Hepatocyte (in vitro differentiated cells): Measurements from ENCODE around the gene LARP6. TPM values are rescaled to one million over a fixed set of nuclear protein-coding genes. Genes with fewer than 3 reads are reported as not detected.

Experiments
- DNase-seq: peaks from one replicate; pipeline ENCODE4 v3.0.0-alpha.2; 2016; ENCODE audit warnings: low spot score
- H2AFZ ChIP-seq: fragments of 200-600 bp; sonication (generic); 2 replicates; pipeline ENCODE4 v1.6.0; 2016; ENCODE audit warnings: antibody characterized with exemption, mild to moderate bottlenecking
- H3K27ac ChIP-seq: fragments of 200-600 bp; sonication (generic); 2 replicates; pipeline ENCODE4 v1.5.1; 2016; ENCODE audit warnings: mild to moderate bottlenecking
- H3K27me3 ChIP-seq: fragments of 200-600 bp; sonication (generic); 2 replicates; pipeline ENCODE4 v1.6.1; 2016
- H3K36me3 ChIP-seq: fragments of 200-600 bp; sonication (generic); replicated peaks from 2 replicates; pipeline ENCODE4 v1.5.1; 2016; ENCODE audit warnings: low read depth; ENCODE audit not compliant: insufficient read depth
- H3K4me1 ChIP-seq: fragments of 200-600 bp; sonication (generic); 2 replicates; pipeline ENCODE4 v1.5.1; 2016; ENCODE audit warnings: mild to moderate bottlenecking, moderate library complexity; ENCODE audit not compliant: insufficient read depth
- H3K4me2 ChIP-seq: fragments of 200-600 bp; sonication (generic); 2 replicates; pipeline ENCODE4 v1.6.0; 2016
- H3K4me3 ChIP-seq: fragments of 200-600 bp; sonication (generic); 2 replicates; pipeline ENCODE4 v1.5.1; 2016; ENCODE audit warnings: mild to moderate bottlenecking
- H3K79me2 ChIP-seq: fragments of 200-600 bp; sonication (generic); 2 replicates; pipeline ENCODE4 v1.6.0; 2017; ENCODE audit warnings: mild to moderate bottlenecking
- H3K9me2 ChIP-seq: fragments of 200-600 bp; sonication (generic); replicated peaks from 2 replicates; pipeline ENCODE4 v1.6.0; 2017; ENCODE audit warnings: mild to moderate bottlenecking; ENCODE audit not compliant: insufficient read depth
- H3K9me3 ChIP-seq: fragments of 200-600 bp; sonication (generic); 2 replicates; pipeline ENCODE4 v1.5.1; 2016; ENCODE audit warnings: low read depth, mild to moderate bottlenecking
- H4K20me1 ChIP-seq: fragments of 200-600 bp; sonication (generic); 2 replicates; pipeline ENCODE4 v1.6.0; 2016; ENCODE audit warnings: mild to moderate bottlenecking; ENCODE audit not compliant: insufficient read depth, poor library complexity, severe bottlenecking
- CTCF ChIP-seq: fragments of 200-600 bp; sonication (generic); IDR thresholded peaks from 2 replicates; pipeline ENCODE4 v1.5.1; 2016; ENCODE audit warnings: antibody characterized with exemption, mild to moderate bottlenecking; ENCODE audit not compliant: poor library complexity
- EZH2 ChIP-seq: fragments of 200-600 bp; sonication (generic); IDR thresholded peaks from 2 replicates; pipeline ENCODE4 v1.6.1; 2016; ENCODE audit warnings: antibody characterized with exemption, mild to moderate bottlenecking, borderline replicate concordance
- EZH2phosphoT487 ChIP-seq: fragments of 200-600 bp; sonication (generic); IDR thresholded peaks from one replicate; pipeline ENCODE4 v1.6.1; 2018; ENCODE audit warnings: antibody characterized with exemption, mild to moderate bottlenecking, low read depth, moderate library complexity; ENCODE audit not compliant: unreplicated experiment, severe bottlenecking
- WGBS: methylation state at CpG from one replicate; pipeline ENCODE4 v1.1.6; 2016; ENCODE audit warnings: low lambda C conversion rate; ENCODE audit errors: missing lambda C conversion rate; 5-methylcytosine and 5-hydroxymethylcytosine counted together
- polyA plus RNA-seq: library from polyadenylated mRNA; unstranded; fragments of >200 nt; fragmentation: Nextera tagmentation; extraction: Ambion mirVana; gene quantifications from 2 replicates; pipeline ENCODE4 v1.2.1, GENCODE V29; 2016
- total RNA-seq: library from RNA; depleted of rRNA; stranded (reverse); fragments of >200 nt; gene quantifications from 2 replicates; pipeline ENCODE4 v1.2.3, GENCODE V29; 2014

LARP6 gene
- total and polyA plus RNA-seq, 2 experiments from 2014 or later: 45.9 to 50.0 TPM

DNA sequence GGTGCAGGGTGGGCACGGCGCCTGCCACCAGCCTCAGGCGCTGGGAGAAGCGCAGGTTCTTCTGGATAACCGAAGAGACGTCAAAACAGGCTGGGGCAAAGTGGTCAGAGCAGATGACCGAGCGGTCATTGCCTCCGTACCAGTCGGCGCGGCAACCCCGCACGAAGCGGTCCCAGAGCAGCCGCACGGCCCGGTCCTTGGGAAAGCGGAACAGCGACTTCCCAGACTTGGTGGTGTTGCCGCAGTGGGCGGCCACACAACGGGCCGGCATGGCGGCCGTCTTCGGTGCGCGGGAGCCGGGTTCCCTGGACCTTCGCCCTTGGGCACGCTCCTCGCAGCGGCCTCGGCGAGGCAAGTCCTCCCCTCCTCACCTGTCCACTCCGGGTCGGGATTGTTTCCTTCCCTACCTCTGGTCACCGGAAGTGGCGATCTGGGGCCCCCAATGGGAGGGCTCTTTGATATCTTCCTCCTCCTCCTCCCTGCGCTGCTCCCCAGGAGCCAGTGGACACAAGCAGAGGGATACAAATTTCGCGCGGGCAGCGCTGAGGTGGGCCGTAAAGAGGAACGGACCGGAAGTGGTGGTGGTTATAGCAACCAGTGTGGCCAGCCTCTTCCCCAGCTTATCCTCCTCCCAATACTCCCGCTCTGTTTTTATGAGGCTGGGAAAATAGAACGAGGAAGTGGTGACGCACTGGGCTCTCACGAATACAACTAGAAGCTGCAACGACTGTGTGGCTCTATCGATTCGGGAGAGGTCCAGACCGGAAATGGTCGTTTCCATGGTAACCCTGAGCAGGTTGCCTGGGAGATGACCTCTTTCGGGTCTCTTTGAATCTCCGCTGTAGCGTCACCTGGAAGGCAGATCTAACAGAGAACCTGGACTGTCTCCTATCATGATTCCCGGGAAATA lies 38.3 kb upstream of the LARP6 start, which contains the start of the genes LRRC49 and THAP10:
Gene LRRC49, plus strand, starts transcription at position 825 of the 910 bp plus-strand sequence. Its CDS starts 69 bp downstream, at position 894.
Gene THAP10, minus strand, starts transcription at position 432 of the 910 bp plus-strand sequence. Its CDS starts 161 bp downstream, at position 271.
- DNase-seq: peak; percentile 92
- H3K4me2 ChIP-seq: peak within 1 kb of the TSS; percentile 93
- no peaks in the 10 kb centered on the region for H3K4me1 ChIP-seq
- no peaks in the 10 kb centered on the region for H3K79me2 ChIP-seq
- H2AFZ ChIP-seq: peak within 1 kb of the TSS; percentile 78
- peak within 1 kb of the TSS; percentile 58 for H3K4me3 ChIP-seq
- TF ChIP-seq CTCF (no peak), EZH2phosphoT487 (no peak), EZH2 (no peak)
- no peaks in the 10 kb centered on the region for H4K20me1 ChIP-seq
- H3K27ac ChIP-seq: peak within 1 kb of the TSS; percentile 61
- no peaks in the 10 kb centered on the region for H3K27me3 ChIP-seq
- H3K36me3 ChIP-seq: no peaks in the 10 kb centered on the region
- no peaks in the 10 kb centered on the region for H3K9me2 ChIP-seq
- WGBS: 1% methylated on average over 61 of the region's 61 CpGs
- no peaks in the 10 kb centered on the region for H3K9me3 ChIP-seq

DNA sequence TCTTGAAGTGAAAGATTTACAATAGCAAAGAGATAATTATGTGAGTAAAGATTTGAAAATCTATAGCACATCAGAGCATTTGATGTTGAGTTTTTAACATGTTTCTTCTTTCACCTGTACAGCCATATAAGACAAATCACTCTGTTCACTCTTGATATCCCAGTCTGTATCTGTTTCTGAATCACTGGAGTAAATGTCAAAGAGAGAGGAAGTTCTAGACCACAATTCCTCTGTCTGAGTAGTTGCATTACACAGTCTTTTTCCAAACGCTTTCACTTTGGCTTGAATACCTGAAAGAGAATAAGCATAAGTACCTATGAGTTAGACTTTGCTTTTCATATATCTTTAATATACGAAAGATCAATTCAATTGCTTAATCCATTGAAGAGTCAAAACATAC lies 28.4 kb upstream of the LARP6 start:
- 95% methylated on average over 2 of the region's 2 CpGs for WGBS
- no peaks in the 10 kb centered on the region for H3K4me1 ChIP-seq
- no peaks in the 10 kb centered on the region for H4K20me1 ChIP-seq
- TF ChIP-seq EZH2 (no peak), CTCF (no peak), EZH2phosphoT487 (no peak)
- no peaks in the 10 kb centered on the region for H3K9me2 ChIP-seq
- H3K27ac ChIP-seq: no peak overlapping the region
- no peak overlapping the region for H2AFZ ChIP-seq
- H3K36me3 ChIP-seq: no peaks in the 10 kb centered on the region
- no peak overlapping the region for H3K4me3 ChIP-seq
- no peaks in the 10 kb centered on the region for H3K9me3 ChIP-seq
- no peak for DNase-seq
- H3K4me2 ChIP-seq: no peak overlapping the region
- H3K27me3 ChIP-seq: no peaks in the 10 kb centered on the region
- H3K79me2 ChIP-seq: no peaks in the 10 kb centered on the region

DNA sequence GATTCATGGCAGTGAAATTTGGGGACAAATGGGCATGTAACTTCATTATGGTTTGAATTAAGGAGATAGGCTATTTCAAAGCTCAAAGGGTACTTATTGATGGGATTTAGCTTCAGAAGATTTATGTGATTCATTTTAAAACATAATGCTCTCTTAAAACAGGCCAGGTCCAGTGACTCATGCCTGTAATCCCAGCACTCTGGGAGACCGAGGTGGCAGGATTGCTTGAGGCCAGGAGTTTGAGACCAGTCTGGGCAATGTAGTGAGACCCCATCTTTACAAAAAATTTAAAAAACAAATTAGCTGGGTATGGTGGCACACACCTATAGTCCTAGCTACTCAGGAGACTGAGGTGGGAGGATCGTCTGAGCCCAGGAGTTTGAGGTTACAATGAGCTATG lies 26.8 kb upstream of the LARP6 start:
- Histone ChIP-seq H3K9me3 (no peaks in the 10 kb centered on the region), H3K79me2 (no peaks in the 10 kb centered on the region), H3K9me2 (no peaks in the 10 kb centered on the region), H3K27me3 (no peaks in the 10 kb centered on the region), H3K4me3 (no peak overlapping the region), H2AFZ (no peak overlapping the region), H3K4me2 (no peak overlapping the region), H4K20me1 (no peaks in the 10 kb centered on the region), H3K27ac (no peak overlapping the region), H3K4me1 (no peaks in the 10 kb centered on the region), H3K36me3 (no peaks in the 10 kb centered on the region)
- 85% methylated on average over 2 of the region's 2 CpGs for WGBS
- no peak for DNase-seq
- TF ChIP-seq EZH2phosphoT487: no peak
- no peak for TF ChIP-seq EZH2
- TF ChIP-seq CTCF: no peak
